HG03025 (cell line): Measurements from ENCODE around the gene C10orf67.
"Not testable (repeated sequence)": the region's sequence is repeated elsewhere in the genome, so short reads cannot be mapped to it uniquely, and the experiment has no call there.

Source experiments
- ATAC-seq: cut with Tn5 transposase; IDR thresholded peaks from one replicate; pipeline ENCODE4 v1.9.1; 2021; ENCODE audit warnings: mild to moderate bottlenecking, moderate library complexity; ENCODE audit not compliant: unreplicated experiment, low FRiP score

The C10orf67 gene

DNA sequence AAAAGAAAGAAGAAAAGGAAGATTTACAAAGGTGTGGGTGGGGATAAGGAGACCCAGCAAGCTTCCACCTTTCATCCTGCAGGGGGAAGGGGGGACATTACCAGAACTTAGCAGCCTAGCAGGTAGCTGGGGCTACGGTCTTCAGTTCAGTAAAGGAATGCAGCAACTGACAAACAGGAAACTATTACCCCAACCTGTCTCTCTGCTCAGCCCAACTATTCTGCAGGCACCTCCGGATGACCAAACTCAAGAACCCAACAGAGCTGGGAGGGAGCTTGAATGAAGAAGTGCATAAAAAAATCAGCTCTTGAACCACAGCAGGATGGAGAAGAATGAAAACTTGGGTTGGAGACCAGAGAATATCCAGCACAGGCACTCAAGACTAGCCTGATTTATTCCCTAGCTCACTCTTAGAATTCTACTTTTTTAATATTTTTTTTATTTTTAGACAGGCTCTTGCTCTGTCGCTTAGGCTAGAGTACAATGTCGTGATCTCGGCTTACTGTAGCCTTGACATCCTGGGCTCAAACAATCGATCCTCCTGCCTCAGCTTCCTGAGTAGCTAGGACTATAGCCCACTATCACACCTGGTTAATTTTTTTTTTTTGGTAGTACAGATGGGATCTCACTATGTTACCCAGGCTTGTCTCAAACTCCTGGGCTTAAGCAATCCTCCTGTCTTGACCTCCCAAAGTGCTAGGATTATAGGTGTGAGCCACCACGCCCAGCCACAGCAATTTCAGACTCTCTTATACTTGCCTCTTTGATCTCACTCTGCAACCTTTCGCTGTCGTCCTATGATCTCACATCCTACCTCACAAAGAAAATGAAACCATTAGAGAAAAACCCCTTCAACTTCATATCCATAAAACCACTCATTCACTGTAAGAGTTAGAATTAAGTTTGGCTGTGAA is 18.5 kb upstream of the C10orf67 start:
- peak; percentile 43 for ATAC-seq

DNA sequence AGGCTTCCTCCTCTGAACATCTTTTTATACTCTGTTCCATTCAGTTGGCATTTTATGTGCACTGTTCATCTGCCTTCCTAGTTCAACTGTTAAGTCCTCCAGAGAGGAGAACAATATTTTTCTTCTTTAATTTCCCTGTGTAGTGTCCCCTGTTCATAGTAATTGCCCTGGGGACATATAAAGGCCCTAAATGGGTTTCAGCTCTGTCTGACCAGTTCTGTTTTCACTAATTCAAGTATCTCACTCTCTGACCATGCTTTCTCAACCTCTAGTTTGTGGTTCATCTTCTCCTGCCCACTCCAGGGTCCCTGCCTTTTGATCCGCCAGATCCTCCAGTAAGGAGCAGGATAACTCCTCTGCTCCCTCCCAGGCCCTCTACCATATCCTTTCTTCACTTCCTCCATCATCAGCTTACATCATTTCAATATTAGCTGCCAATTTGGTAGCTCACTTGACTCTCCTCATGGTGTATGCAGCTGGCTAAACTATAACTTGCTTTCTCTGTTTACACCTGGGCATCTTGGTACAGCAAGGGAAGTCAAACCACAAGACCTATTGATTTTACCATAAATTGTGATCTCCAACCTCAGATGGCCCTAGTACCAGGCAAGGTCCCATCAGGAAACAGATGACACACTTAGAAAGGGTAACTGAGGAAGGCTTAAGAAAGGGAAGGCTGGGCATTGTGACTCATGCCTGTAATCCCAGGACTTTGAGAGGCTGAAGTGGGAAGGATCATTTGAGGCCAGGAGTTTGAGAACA is 17.7 kb upstream of the C10orf67 start:
- no peak for ATAC-seq

DNA sequence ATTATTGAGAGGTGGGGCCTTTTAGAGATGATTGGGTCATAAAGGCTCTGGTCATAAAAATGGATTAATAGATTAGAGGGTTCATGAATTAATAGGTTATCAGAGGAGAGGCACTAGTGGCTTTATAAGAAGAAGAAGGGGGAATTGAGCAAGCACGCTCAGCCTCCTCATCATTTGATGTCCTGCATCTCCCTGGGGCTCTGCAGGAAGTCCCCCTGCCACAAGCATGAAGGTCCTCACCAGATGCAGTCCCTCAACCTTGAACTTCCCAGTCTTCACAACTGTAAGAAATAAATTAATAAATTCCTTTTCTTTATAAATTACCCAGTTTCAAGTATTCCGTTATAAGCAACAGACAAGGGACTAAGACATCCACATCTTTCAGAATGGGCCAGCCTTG is 17.1 kb upstream of the C10orf67 start:
- no peak for ATAC-seq

DNA sequence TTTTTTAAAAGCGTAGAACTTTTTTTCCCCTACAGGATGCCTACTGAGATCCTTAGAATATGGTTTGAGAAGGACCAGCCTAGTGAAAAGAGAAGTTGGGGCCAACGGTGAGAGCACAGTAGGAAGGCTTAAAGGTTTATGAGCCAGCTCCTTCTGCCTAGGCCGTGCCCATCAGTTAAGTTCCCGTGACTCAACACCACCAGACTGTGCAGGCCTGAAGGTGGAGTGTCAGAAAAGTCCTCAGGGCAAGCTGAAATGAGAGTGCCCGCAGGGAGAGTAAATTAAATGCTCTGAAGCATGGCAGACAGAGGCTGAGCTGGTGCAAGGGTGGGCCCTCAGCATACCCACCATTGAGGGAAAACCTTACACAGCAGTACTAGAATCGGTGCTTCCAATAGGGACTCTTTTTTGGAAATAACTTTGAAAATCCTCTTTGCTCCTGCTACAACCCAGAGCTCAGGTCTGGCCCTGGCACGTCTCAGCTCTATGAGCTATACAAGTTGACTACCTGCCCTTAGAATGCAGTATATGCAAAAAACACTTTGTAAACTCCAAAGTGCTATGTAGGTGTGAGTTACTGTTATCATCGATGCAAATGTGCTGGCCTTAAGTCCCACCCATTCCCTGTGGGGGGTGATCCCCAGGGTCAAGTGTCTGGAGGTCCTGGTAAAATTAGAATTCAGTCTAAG is 15.2 kb upstream of the C10orf67 start:
- ATAC-seq, result no peak

DNA sequence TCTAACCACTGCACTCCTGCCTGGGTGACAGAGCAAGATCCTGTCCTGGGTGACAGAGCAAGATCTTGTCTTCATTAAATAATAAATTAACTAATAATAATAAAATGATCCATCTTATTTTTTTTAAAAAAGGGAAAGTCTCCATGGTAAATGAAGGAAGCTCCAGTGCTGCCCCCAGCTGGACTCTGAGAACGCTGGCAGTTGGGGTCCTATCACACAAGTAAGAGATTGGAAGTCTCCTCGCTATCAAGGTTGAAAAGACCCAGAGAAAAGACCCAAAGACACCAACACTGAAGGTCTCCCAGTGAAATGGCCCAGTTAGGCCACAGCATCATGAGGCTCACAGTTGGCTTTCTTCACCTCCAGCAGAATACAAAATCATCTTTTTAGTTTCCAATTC is 13.8 kb upstream of the C10orf67 start:
- no peak for ATAC-seq

DNA sequence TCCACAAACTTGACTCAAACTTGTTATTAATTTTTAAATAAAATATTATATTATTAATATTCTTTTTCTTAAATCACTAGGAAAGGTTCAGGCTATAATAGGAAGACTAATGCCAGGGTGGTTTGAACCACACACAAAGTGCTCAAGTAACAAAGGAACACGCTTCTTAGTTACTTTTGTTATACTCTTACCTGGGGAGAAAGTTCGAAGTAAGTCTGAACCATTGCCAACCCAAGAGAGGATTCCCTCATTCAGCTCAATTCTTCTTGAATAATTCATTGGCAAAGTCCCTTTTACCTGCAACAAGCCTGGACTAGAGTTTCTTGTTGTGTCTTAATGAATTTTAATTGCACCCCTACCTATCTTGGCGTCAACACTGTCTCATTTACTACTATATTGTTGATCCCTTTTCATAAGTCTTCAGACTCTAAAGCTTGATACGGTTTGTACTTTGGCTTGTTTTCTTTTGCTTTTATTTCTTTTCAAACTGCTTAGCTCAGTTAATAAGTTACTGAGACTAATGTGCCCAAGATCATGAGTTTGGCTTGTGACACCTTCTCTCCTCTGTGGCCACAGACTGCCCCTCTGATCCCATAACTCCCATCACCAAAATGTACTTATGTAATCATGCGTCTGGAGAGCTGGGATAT is 10.2 kb upstream of the C10orf67 start:
- no peak for ATAC-seq

DNA sequence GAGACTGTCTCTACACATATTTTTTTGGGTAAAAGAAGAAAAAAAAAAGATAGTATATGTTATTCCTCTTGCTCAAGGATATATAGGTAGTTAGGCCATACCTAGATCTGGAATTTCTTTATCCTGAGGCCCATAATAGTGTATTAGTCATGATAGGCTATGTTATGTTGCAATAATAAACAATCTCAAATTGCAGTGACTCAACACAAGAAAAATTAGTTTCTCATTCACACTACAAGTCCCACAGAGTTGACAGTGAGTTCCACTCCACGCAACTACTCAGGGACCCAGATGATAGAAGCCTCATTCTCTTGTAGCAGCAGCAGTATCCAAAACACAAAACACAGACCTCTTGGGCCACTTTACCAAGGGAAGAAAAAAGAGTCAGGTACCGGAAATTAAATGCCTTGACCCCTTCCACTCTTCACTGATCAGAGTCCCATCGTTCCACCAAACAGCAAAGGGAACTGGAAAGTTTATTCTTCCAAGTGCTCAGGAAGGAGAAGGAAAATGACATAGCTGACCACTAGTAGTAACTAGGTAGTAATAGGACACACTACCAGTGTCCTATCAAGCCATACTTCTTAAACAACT is 7.4 kb upstream of the C10orf67 start:
- ATAC-seq, result no peak

DNA sequence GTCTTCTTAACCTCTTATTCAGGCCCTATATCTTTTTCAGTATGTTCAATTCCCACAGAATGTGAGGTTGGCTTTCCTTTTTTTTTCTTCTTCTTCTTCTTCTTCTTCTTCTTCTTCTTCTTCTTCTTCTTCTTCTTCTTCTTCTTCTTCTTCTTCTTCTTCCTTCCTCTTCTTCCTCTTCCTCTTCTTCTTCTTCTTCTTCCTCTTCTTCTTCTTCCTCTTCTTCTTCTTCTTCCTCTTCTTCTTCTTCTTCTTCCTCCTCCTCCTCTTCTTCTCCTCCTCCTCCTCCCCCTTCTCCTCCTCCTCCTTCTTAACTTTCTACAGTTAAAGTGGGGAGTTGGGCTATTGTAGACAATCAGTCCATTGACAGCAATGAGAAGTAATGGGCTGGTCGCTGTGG is 6.1 kb upstream of the C10orf67 start:
- not testable (repeated sequence) for ATAC-seq

DNA sequence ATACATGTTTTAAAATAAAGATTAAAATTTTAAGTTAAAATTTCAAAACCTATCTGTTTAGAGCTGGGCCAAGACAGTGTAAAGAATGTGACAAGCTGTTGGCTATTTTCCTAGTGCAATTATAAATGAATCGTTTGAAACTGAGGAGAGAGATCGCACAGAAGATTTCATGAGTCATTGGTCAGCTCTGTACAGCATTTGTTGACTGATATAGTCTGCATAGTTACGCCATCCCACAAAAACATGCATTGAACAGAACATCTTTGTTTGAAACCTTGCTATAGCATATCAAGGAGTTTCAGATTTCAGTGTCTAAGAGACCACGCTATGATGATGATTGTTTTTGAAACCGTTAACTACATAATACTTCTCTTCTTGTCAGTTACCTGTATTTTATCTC is 1.3 kb upstream of the C10orf67 start:
- no peak for ATAC-seq

DNA sequence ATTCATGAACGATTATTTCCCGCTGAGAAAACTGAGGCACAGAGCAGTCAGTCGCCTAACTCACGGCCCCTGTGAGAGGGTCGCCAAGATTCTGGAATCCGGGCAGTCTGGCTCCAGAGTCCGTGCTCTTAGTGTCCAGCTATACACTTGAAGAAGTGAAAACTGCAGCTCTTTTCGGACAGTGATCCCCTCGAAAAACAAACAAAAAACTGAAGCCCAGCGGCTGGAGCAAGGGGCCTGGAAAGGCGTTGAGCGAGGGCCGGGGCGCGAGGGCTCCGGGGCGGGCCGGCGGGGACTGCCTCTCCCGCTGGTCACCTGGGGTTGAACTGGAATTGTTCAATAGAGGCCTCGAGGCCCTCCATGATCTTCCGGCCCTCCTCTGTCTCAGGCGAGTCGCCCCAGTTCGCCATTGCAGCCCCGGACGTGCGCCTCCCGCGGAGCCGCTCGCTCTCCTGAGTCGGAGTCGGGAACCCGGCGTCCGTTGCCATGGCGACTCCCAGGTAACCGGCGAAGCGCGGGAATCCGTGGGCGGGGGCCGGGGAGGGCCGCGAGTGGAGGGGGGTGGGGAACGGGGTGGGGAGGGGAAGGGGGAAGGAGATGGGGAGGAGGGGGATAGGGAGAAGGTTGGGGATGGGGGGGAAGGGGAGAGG is 881 bp downstream of the C10orf67 start:
- ATAC-seq, result no peak

DNA sequence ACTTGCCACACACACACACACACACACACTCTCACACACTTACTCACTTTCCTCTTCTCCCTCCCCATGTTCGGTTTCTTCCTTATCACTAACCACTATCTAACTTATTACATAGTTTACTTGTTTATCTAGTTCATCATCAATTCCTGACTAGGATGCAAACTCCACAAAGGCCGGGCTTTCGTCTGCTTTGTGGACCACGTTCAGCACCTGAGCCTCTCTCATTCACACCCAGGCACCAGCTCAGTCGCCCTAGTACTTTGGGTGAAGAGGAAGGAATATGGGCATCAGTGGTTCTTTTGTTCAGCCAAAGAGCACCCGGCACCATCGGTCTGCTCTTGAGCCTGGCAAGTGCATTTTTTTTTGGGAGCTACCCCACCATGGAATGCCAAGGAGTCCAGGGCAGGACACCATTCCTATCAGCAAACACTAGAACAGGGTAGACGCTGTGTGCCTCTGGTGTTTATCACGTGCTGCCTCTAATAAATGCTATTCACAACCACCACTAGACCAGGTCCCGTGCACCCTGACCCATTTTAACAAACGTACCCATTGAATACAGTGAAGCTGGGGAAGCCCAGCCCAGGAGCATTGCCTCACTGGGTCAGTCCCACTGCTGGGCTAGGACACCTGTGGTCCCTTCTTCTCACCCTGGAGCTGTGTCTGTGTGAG is 2.2 kb downstream of the C10orf67 start:
- no peak for ATAC-seq

DNA sequence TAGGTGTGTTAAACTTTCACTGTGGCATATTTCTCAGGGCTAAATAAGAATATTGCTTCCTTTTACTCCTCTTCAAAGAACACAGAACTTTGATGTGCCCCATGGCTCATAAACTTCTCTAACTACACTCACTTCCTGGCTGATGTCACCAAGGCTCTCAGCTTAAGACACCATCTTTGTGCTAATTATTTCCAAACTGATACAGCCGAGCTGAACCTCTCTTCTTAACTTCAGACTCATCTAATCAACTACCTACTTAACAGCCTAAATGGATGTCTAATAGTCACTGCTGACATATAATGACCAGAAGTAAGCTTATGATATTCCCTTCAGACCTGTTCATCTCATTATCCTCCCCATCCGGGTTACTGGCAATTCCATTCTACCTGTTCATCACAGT is 3.6 kb downstream of the C10orf67 start:
- no peak for ATAC-seq

DNA sequence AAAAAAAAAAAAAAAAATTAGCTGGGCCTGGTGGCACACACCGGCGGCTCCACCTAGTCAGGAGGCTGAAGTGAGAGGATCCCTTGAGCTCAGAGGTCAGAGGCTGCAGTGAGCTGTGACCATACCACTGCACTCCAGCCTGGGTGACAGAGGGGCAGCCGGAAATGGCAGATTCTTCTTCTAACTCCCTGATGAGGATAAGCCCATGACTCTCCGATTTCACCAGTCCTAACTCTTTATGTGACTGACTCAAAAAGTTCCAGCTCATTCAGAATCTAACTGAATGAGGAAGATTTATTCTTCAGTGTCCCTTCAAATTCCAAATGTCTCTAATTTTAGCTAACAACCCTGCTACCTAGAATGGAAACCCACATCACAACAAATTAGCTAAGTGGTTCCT is 4.2 kb downstream of the C10orf67 start:
- no peak for ATAC-seq

DNA sequence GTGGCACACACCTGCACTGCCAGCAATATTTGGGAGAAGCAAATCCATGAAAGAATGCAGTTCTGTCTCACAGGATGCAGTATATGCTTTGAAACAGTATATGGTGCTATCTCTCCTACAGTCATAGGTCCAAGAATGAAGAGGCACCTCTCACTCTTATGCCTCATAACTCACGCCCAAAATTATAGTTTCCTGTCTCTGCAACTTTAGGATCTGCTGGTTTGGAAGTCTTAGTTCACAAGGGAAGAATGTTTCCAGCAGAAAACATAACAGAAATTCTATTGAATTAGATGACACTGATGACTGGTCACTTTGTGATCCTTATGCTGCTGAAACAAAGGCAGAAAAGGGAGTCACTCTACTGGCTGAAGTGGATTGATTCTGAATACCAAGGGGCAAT is 5.7 kb downstream of the C10orf67 start:
- ATAC-seq, result no peak

DNA sequence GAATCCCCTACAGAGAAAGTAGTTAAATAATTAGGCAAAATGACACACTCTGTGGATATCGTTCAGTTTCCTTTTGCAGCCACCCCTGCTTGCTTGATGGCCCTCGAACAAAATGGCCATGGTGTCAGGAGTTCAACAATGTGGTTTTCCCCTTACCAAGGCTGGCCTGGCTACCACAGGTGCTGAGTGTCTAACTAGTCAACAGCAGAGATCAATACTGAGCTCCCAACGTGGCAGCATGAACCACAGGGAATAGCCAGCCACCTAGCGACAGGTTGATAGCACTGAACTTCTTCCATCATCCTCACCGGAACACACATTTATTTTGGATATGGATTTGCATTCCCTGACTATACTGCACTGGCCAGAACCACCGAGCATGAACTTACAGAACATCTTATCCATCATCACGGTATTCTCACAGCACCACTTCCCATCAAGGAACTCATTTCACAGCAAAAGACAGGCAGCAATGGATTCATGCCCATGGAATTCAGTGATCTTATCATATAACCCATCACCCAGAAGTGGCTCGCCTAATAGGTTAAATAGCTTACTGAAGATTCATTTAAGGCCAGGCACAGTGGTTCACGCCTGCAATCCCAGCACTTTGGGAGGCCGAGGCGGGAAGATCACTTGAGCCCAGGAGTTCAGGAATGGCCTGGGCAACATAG is 6.3 kb downstream of the C10orf67 start:
- ATAC-seq, result no peak

DNA sequence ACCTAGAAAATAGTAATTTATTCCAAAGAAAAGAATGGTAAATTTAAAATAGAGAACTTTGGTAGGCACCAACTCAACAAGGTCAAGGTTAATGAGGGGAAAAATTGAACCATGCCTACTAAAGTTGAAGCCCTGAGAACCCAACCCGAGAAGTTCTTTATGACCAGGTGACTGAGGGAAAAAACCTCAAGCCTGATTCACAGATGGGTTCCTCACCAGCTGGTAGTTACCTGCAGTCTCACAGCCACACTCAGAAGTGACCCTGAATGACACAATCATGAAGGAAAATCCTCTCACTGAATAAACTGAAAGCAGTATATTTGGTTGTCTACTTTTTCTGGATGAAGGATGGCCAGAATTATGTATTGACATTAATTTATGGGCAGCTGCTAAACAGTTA is 7.0 kb downstream of the C10orf67 start:
- ATAC-seq, result no peak

DNA sequence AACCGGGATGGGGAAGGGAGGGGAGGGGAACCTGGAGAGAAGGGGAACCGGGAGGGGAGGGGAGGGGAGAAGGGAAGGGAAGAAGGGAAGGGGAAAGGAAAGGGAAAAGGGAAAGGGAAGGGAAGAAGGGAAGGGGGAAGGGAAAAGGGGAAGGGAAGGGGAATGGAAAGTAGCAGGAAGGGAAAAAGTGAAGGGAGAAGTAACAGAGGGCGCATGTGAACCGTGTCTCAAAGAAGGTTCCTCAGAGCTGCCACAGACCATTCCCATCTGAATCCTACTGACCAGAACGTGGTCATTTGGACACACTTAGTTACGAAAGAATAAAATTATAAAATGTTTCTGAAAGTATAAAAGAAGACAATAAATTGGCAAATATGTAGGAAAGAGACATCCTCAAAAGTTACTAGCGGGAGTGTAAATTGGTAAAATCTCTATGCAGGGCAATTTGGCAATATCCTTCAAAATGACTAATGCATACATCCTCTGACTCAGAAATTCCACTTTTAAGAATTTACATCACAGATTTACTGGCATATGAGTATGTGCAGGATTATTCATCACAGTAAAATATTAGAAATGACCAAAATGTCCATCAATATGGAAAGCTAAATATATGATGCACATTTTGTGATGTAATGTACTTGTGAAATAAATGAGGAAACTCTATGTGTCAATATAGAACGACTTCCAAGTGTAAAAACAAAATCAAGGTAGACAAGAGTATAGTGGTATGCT is 12.9 kb downstream of the C10orf67 start:
- no peak for ATAC-seq

DNA sequence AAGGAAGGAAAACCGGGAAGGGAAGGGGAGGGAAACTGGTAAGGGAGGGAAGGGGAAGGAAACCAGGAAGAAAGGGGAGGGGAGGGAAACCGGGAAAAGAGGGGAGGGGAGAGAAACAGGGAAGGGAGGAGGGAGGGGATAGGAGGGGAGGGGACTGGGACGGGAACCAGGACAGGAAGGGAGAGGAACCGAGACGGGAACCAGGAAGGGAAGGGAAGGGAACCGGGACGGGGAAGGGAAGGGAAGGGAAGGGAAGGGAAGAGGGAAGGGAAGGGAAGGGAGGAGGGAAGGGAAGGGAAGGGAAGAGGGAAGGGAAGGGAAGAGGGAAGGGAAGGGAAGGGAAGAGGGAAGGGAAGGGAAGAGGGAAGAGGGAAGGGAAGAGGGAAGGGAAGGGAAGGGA is 13.6 kb downstream of the C10orf67 start:
- no peak for ATAC-seq
